Skeletal muscle cell (primary cell): ENCODE results near the gene IL18.
A peak's percentile ranks its signal among the peaks of the same experiment; 100 is the strongest.
"Not testable (repeated sequence)": the region's sequence is repeated elsewhere in the genome, so short reads cannot be mapped to it uniquely, and the experiment has no call there.

Experiments used
- DNase-seq: peaks from one replicate; pipeline ENCODE4 v3.0.0-alpha.2; 2010; ENCODE audit warnings: low read depth
- H3K4me3 ChIP-seq: 2 replicates; pipeline ENCODE4 v1.5.1; 2011; ENCODE audit warnings: low read depth, mild to moderate bottlenecking, control low read depth, low read length, moderate library complexity

IL18 gene

GRCh38 chr11:112163875-112164685, at the start of gene IL18:
TSS of gene IL18 (minus strand) at chr11:112164094. CDS start at chr11:112155053, 9,041 bp downstream.
- DNase-seq, result no peak
- H3K4me3 ChIP-seq, result no peak within 1 kb of the TSS

- H3K4me3 ChIP-seq, result no peak overlapping the region
- DNase-seq, result no peak
Measured at GRCh38 chr11:112212710-112213109, 48.8 kb upstream of the IL18 start.

- DNase-seq, result no peak
- H3K4me3 ChIP-seq, result no peak overlapping the region
Measured at GRCh38 chr11:112212290-112212689, 48.4 kb upstream of the IL18 start.

- no peak overlapping the region for H3K4me3 ChIP-seq
- no peak for DNase-seq
Measured at GRCh38 chr11:112211536-112211935, 47.6 kb upstream of the IL18 start.

- H3K4me3 ChIP-seq, result no peak overlapping the region
- DNase-seq, result no peak
Measured at GRCh38 chr11:112210890-112211289, 47.0 kb upstream of the IL18 start.

- no peak for DNase-seq
- H3K4me3 ChIP-seq, result no peak overlapping the region
Measured at GRCh38 chr11:112206071-112206470, 42.2 kb upstream of the IL18 start.

- no peak overlapping the region for H3K4me3 ChIP-seq
- DNase-seq, result no peak
Measured at GRCh38 chr11:112200252-112200651, 36.4 kb upstream of the IL18 start.

GRCh38 chr11:112199101-112199500, 35.2 kb upstream of the IL18 start:
- H3K4me3 ChIP-seq, DNase-seq: not testable (repeated sequence)

GRCh38 chr11:112196519-112197087, 32.7 kb upstream of the IL18 start:
- H3K4me3 ChIP-seq, result no peak overlapping the region
- DNase-seq, result no peak

- H3K4me3 ChIP-seq, result no peak overlapping the region
- no peak for DNase-seq
Measured at GRCh38 chr11:112195951-112196351, 32.1 kb upstream of the IL18 start.

GRCh38 chr11:112195113-112195512, 31.2 kb upstream of the IL18 start:
- not testable (repeated sequence) for H3K4me3 ChIP-seq, DNase-seq

GRCh38 chr11:112186304-112186703, 22.4 kb upstream of the IL18 start:
- no peak overlapping the region for H3K4me3 ChIP-seq
- no peak for DNase-seq

GRCh38 chr11:112185883-112186282, 22.0 kb upstream of the IL18 start:
- no peak for DNase-seq
- H3K4me3 ChIP-seq, result no peak overlapping the region

- no peak for DNase-seq
- no peak overlapping the region for H3K4me3 ChIP-seq
Measured at GRCh38 chr11:112182867-112183266, 19.0 kb upstream of the IL18 start.

GRCh38 chr11:112179601-112180000, 15.7 kb upstream of the IL18 start:
- H3K4me3 ChIP-seq, result no peak overlapping the region
- DNase-seq, result no peak

- DNase-seq, result no peak
- H3K4me3 ChIP-seq, result no peak overlapping the region
Measured at GRCh38 chr11:112178936-112179335, 15.0 kb upstream of the IL18 start.

GRCh38 chr11:112178428-112178827, 14.5 kb upstream of the IL18 start:
- no peak for DNase-seq
- H3K4me3 ChIP-seq, result no peak overlapping the region

- H3K4me3 ChIP-seq, result no peak overlapping the region
Measured at GRCh38 chr11:112177589-112177988, 13.7 kb upstream of the IL18 start.

GRCh38 chr11:112176077-112176476, 12.2 kb upstream of the IL18 start:
- H3K4me3 ChIP-seq, result no peak overlapping the region
- no peak for DNase-seq

More at GRCh38 chr11:112177589-112177988, 13.7 kb upstream of the IL18 start:
- DNase-seq, result no peak

GRCh38 chr11:112175599-112175952, 11.7 kb upstream of the IL18 start:
- DNase-seq, result no peak
- H3K4me3 ChIP-seq, result peak overlapping the region; percentile 35
